Measurements from ENCODE around the gene NLRC5.

DNA sequence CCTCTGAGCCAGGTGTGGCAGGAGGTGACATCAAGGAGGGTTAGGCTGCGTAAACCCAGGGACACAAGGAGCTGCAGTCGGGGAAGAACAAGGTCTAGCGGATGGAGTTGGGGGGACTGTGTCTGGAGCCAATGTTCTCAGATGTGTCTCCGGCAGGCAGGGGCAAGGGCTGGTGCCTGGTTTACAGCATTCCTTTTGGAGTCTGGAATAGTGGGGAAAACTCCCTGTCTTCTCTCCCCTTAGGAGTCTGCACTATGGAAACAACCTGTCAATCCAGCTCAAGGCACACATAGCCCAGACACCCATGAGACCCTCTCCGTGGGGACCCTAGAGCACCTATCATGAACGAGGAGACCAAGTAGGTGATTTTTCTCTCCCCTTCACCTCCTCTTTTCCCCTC lies 27.5 kb downstream of the NLRC5 start:
- TF ChIP-seq, protein P1, sequence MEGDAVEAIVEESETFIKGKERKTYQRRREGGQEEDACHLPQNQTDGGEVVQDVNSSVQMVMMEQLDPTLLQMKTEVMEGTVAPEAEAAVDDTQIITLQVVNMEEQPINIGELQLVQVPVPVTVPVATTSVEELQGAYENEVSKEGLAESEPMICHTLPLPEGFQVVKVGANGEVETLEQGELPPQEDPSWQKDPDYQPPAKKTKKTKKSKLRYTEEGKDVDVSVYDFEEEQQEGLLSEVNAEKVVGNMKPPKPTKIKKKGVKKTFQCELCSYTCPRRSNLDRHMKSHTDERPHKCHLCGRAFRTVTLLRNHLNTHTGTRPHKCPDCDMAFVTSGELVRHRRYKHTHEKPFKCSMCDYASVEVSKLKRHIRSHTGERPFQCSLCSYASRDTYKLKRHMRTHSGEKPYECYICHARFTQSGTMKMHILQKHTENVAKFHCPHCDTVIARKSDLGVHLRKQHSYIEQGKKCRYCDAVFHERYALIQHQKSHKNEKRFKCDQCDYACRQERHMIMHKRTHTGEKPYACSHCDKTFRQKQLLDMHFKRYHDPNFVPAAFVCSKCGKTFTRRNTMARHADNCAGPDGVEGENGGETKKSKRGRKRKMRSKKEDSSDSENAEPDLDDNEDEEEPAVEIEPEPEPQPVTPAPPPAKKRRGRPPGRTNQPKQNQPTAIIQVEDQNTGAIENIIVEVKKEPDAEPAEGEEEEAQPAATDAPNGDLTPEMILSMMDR (IDR thresholded peaks at IDR 0.05; ENCODE audit: low read length) = no peak
- TF ChIP-seq EZH2 (IDR thresholded peaks at IDR 0.05; ENCODE audit: borderline replicate concordance, low read length) = no peak

All from OCI-LY1 (cell line).